GM18909 (cell line): ENCODE data around the gene ZNF280A.

Experiments used
- ATAC-seq: cut with Tn5 transposase; IDR thresholded peaks from one replicate; pipeline ENCODE4 v1.9.1; 2021; ENCODE audit warnings: mild to moderate bottlenecking; ENCODE audit not compliant: unreplicated experiment, poor library complexity

Gene ZNF280A, protein sequence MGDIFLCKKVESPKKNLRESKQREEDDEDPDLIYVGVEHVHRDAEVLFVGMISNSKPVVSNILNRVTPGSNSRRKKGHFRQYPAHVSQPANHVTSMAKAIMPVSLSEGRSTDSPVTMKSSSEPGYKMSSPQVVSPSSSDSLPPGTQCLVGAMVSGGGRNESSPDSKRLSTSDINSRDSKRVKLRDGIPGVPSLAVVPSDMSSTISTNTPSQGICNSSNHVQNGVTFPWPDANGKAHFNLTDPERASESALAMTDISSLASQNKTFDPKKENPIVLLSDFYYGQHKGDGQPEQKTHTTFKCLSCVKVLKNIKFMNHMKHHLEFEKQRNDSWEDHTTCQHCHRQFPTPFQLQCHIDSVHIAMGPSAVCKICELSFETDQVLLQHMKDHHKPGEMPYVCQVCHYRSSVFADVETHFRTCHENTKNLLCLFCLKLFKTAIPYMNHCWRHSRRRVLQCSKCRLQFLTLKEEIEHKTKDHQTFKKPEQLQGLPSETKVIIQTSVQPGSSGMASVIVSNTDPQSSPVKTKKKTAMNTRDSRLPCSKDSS

DNA sequence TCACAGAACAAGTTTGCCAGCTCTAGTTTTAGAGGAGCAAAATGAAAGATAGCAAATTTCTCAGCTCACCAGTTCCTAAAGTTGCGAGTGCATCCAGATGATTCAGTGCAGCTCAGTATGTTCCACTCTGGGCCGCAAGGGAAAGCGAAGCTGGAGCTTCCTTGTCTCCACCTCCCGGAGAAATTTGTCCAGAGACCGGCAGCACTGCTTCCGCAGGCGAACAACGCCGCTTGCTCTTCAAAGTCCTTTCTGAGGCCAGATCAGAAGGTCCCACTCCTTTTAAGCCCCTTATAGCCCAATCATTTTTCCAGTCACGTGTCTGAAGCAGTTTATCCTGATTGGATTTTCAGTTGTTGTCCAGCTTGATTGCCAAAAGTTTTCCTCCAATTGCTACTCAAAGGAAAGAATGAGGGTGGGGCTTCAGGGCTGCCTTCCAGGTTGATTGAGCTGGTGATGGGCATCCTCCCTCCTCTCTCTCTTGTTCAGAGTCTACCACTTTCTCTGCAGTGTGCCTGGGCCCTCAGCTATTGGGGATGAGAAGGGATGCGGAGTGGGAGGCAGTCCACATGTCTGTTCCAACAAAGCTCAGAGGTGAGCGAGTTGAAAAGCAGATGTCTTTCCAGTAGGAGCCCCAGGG, at the start of gene ZNF280A:
Gene ZNF280A, minus strand, starts transcription at position 251 of the 637 bp plus-strand sequence. CDS start 4,640 bp downstream, outside the sequence.
- no peak for ATAC-seq

DNA sequence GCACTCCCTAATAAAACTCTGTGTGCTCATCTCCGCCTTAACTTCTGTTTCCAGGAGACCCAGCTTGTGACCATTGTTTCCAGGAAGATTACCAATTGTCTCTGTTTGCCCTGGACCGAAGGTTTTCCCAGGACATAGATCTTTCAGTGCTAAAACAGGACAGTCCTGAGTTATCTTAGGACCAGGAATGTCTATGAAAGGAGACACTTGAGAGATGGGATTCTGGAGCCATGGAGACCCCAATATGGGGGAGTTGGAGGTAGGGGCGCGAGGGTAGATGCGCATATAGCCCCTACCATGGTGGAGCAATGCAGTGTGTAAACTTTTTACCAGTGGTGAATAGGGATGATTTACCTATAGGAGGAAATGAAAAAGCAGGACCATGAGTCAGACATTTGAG, 49.1 kb upstream of the ZNF280A start:
- ATAC-seq = no peak

DNA sequence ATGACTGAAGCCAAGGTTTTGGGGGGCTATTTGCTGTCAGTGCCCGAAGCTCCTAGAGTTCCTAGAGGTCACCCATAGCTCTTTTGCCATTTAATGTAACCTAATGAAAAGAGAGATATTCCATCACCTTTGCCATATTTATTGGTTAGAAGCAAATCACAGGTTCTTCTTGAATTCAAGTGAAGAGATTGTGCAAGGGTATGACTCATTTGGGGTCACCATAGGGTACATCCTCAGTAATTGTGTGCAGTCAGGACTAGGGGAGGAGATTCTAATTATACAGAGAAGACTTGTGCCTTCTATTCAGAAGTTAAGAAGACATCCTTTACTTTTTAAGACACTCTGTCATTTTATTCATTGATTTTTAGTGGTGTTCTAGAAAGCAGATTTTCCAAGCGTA, 45.9 kb upstream of the ZNF280A start:
- ATAC-seq = no peak

DNA sequence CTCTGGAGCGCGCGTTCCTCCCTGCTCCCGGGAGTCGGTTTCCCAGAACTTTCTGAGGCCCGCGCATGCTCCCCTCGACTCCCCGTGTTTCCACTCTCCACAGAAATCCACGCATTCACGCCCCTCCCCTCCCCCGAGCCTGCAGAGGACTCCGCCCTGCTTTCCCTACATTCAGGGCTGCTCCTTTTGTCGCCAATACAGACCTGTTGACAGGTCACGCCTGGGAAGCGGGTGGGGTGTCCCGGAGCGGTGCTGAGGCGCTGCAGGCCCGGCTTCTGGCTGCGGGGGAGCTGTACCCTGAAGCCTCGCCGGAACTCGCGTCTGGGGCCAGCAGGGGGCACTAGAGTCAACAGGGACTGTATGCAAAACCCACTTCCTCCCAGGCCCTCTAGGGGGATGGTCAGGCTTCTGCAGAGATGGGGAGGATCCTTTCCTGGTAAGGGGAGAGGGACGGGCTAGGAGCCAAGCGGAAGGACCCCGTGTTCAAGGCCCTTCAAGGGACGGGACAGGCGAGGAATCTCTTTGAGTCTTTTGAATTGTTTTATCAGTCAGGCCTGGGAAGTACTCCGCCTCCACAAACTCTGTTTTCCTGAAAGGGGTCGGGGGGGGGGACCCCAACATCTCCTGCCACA, 39.0 kb upstream of the ZNF280A start, which contains the start of gene PRAME:
Gene PRAME, minus strand, starts transcription at position 294 of the 632 bp plus-strand sequence. CDS start 2,433 bp downstream, outside the sequence.
- no peak for ATAC-seq

DNA sequence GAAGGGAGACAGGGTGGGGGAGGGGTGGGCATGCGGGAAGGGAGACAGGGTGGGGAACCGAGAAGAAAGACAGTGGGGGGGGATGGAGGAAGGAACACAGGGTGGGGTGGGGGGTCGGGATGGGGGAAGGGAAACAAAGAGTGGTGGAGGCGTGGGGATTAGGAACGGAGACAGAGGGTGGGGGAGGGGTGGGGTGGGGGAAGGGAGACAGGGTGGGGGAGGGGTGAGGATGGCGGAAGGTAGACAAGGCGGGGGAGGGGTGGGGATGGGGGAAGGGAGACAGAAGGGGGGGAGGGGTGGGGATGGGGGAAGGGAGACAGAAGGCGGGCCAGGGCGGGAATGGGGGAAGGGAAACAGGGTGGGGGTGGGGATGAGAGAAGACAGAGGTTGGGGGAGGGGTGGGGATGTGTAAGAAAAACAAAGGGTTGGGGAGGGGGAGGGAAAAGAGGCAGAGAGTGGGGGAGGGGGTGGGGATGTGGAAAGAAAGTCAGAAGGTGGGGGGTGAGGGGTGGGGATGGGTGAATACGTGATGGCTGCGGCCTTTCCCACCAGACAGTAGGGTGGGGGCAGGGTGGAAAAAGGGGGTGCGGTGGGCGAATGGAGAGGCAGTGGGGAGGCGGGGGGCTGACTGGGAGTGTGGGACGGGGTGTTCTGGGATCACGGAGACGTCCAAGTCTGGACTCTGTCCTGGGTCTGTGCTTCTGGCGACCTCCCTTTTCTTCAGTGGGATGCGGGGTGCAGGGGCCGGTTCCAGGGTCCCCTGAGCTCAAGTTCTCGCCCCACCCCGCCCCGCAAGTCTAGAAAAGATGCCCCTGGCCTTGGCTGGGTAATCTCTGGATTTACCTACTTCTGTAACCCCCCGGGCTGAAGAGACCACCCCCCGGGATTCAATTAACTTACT, 38.3 kb upstream of the ZNF280A start:
- no peak for ATAC-seq

DNA sequence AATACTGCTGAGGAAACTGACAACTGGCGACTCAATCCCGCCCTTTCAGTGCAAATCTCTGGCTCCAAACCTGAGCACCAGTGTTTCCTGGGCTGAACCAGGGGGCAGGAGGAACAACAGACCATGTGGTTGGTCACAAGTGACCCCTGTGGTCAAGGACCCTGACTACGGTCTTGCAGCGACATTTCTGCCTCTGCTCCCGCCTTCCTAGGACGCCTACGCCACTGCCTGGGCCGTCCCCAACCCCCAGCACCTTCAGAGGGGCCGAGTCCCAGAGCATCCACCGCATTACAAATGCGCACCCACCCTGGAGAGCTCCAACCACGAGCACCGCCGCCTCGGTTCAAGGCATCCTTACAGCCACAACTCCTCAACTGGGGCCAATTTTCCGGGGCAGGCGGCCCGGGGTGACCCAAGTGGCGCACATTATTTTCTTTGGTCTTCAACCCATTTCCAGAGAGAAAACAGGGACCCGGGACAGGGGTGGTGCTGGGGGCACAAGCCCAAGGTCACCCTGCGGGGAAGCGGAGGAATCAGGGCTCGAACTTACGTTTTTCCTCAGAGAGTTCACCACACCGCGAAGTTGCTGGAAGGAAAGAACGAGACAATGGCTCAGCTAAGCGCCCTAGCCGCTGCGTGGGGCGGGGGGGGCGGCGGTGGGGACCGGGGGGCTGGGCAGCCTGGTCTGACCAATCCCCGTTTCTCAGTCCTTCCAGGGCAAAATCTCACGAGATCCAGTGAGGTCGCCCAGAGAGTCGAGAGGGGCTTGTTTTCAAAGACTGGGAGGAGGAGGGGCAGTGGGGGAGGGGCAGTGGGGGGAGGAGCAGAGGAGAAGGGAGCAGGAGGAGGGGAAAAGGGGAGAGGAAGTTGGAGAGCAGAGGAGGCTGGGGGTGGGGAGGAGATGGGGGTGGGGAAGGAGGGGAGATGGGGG, 37.2 kb upstream of the ZNF280A start:
- no peak for ATAC-seq

DNA sequence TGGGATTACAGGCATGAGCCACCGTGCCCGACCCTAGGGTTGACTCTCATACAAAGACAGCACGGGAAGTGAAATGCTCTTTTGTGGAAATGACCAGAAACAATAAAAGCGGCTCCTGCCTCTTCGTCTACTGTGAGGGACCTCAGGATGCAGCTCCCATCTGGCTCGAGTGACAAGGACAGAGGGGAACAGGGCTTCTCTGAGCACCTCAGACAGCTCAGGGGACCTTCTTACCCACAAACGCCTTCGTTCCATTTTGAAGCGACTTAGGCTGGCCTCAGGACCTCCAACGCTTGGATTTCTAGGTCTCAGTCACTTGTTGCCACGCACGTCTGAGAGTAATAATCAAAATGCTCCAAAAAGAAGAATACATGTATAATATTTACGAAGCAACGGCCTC, 36.5 kb upstream of the ZNF280A start:
- ATAC-seq = no peak

DNA sequence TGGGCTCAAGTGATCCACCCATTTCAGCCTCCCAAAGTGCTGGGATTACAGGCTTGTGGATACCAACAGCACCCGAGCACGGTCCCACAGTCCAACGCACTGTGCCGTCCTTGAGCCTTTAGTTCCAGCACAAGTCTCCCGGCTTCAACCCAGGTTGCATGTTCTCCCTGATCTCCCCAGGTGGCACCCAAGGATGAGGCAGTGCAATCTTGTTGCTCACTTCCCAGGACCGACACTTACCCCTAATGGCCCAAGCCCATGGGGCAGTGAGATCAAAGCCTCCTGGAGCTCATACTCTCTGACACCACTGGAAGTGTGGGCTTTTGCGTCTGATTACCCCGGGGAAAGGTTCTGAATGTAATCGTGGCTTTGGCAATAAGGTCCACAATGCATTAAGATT, 35.5 kb upstream of the ZNF280A start:
- no peak for ATAC-seq

DNA sequence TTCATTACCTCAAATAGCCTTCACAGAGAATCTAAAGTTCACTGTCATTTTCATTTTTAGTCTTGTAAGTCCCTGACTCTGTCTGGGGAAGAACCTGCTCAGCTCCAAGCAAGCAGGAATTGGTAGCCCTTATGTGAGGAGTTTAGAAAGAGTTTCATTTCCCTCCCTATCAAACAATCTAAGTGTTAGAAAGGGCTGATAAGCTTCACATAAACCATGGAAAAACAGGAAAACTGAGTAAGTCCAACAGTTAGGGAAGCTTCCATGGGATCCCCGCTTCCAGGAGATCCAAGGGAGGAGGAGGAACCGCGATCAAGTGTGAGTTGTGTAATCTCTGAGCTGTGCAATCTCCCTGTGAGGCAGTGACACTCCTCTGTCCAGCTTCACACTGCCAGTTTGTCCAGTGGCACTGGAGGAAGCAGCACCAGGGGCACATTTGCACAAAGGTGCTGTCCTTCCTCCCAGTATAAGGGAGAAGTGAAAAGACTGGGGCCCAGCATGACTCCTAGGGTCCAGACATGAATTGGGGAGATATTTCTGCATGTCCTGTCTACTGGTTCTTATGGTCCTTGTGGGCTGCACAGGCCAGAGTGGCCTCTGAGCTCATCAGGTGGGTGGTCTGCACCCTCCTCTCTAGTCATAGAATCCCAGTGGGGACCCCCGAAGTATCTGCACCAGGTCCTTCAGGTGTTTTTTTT, 34.7 kb upstream of the ZNF280A start:
- no peak for ATAC-seq

DNA sequence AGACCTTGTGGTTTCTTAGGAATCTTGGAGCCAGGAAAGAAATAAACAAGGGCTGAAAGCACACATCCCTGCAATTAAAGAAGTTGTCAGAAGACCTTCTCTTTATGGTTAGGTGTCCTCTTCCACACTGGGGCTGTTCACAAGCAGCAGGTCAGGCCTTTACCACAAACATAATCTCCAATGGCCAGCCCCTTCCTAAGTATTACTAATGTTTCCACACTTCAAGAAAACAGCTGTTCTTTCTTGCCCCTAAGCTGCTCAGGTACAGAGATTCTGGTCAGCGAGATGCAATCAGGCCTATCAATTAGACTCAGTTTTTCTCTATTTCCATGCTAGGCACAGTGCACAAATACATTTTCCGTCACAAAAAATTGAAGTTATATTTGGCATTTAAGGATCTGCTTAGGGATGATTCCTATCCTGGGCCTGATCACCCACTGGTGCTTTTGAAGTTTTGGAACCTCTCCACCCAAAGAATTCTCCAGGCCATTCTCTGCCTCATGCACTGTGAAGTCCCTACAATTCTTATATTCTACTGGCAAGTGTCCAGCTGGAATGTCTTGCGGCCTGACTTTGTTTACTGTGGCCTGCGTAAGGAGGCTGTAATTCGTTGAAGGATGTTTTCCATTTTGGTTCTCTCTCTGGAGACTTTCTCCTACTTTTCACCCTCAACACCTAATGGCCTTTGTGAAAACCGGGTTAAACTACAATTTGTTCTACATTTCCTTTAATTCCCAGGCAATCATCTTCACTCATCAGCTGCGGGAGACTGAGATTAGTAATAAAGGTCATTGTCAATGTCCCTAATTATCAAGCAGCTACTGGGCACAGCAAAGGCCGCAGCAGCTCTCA, 33.9 kb upstream of the ZNF280A start:
- ATAC-seq = no peak

DNA sequence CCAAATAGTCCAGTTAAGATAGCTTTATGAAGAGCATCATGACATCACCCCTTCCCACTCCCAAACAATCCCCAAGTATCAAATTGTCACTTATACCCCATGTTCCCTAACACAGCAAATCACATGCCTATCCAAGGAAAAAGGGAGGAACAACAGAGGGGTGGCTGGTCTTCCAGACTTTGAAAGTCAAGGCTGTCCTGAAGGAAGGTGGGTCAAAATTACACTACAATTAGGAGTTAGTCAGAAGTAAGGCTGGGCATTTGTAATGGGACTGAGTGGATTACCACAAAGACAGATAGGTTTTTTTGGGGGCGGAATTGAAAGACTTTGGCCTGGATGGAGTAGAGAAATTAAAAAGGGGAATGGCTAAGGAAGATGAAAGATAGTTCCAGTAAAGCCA, 33.1 kb upstream of the ZNF280A start:
- no peak for ATAC-seq

DNA sequence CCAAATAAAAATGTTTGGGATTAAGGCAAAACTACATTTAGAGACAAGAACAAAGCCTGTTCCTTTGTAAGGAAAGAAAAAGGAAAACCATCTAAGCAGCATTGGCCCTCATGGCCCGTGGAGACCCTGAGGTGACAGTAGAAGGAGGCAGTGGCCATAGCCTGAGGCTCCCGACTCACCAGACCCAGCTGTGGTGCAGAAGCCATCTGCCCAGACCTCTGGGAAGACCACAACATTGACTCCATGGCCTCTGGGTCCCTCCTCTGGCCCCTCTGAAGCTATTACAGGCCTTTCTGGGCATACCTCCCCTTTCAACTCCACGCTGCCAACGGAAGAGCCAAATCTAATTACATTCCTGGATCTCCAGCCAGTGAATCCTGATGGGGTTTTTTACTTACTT, 32.6 kb upstream of the ZNF280A start:
- no peak for ATAC-seq

DNA sequence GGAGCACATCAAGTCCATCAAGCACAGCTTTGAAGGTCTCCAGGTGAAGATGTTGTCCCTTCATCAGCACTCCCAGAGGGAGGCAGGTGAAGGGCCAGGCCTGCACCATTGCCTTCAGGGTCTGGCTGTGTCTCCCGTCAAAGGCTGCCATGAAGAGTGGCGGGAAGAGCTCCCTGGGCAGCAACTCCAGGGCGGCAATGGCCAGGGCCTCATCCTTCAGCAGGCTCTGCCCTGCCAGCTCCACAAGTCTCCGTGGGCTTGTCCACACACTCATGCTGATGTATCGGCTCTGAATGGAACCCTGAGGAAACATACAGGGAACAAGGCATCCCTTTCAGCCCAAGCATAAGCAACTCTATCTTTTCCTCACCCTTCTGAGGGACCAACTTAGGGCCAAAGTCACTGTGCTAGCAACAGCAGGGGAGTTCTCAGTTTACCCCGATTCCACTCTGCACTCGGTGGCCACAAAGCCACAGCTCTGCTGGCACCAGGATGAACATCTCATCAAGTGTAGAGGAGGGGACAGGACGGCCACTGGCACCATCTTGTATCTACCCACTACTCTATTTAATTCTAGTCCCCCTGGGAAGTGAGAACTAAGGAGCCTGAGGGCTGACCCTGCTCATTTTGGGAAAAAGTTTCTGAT, 30.8 kb upstream of the ZNF280A start:
- no peak for ATAC-seq

DNA sequence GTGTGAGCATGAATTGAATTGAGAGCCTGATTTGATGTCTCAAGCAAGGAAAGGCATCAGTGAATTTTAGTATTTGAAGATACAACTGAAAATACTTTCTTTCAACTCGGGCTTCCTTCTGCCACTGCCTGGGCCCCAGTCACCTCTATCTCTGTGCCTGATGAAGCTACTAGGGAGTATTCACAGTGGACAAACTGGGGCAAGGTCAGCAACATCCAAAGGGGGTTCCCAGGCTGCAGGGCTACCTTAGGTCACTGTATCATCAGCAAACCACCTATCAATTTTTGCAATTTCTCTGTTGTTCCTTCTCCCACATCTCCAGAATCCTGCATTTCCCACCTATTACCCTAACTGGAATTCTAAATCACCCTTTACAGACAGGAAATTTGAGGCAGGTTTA, 28.8 kb upstream of the ZNF280A start:
- ATAC-seq = no peak

DNA sequence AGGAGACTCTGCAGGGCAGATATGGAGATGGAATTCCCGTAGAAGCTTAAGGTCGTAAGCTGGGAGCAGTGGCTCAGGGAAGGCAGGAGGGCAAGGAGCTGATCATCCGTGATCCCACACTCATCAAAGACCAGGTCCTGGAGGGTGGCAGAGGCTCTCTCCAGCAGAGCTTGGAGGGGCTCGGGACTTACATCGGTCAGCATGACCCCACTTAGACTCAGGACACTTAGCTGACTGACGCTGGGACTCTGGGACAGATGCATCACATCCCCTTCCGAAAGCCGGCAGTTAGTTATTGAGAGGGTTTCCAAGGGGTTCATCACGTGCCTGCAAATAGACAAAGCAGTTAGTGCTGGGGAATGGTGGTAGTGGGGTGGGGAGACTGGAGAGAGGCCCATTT, 28.2 kb upstream of the ZNF280A start:
- no peak for ATAC-seq

DNA sequence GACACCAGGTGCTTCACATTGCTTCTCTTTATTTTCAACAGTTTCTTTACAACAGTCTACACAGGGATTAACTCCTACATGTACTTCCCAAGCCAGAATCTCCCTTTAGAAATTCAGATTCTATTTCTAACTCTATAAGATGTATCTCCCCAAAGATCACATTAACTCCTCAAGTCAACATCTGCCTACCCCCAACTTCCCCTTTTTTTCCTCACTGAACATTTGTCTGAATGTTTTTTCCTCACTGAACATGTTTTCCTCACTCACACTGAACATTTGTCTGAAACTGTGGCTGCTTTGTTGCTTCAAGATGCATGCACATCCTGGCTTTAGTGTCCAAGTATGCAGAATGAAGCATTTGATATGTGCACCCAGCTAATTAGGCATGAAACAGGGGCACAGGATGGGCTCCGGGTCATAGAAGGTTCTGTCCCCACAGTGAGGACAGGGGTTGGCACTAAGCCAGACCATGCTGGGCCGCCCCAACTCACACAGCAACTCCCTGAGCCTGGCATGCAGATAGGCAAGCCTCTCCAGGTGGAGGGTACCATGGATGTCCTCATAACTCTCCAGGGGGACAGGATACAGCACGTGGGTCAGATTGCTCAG, 27.7 kb upstream of the ZNF280A start:
- ATAC-seq = no peak

DNA sequence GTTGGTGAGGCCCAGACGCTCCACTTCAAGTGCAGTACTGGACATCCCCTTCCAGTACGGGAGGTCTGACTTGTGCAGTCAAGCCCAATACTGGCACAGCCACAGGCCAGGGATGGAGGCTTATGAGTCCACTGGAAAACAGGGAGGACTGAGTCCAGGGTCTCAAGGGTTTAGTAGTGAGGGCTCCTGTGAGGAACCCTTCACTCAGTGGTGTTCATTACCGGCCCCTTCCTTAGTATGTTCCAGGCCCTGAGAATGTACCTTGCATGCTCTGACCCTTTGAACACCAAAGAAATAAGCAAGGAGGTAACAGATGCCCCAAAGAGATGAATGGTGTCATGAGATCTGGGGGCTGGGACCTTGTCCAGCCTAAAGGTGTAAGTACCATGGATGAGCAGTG, 27.2 kb upstream of the ZNF280A start:
- ATAC-seq = no peak
